Non-pigmented ciliary epithelial cell (primary cell): ENCODE results near the gene ALAD.
"Not testable (repeated sequence)": the region's sequence is repeated elsewhere in the genome, so short reads cannot be mapped to it uniquely, and the experiment has no call there.

Experiments
- DNase-seq: peaks from one replicate; pipeline ENCODE4 v3.0.0-alpha.2; 2010; ENCODE audit warnings: low read depth

Gene ALAD

GRCh38 chr9:113373256-113373655 lies 27.8 kb downstream of the ALAD start:
- DNase-seq = no peak

GRCh38 chr9:113372059-113372458 lies 29.0 kb downstream of the ALAD start:
- no peak for DNase-seq

- no peak for DNase-seq
These were observed 30.2 kb downstream of the ALAD start for GRCh38 chr9:113370806-113371325.

GRCh38 chr9:113369855-113370140 lies 31.3 kb downstream of the ALAD start:
- DNase-seq = no peak

- DNase-seq = no peak
These were observed 31.9 kb downstream of the ALAD start for GRCh38 chr9:113368982-113369854.

GRCh38 chr9:113368348-113368981 lies 32.6 kb downstream of the ALAD start:
- no peak for DNase-seq

- not testable (repeated sequence) for DNase-seq
These were observed 35.4 kb downstream of the ALAD start for GRCh38 chr9:113365652-113366051.

GRCh38 chr9:113364951-113365350 lies 36.1 kb downstream of the ALAD start:
- DNase-seq = no peak

GRCh38 chr9:113363336-113363735 lies 37.7 kb downstream of the ALAD start:
- DNase-seq = no peak

GRCh38 chr9:113361304-113362018 lies 39.6 kb downstream of the ALAD start:
- no peak for DNase-seq

GRCh38 chr9:113360242-113360842 lies 40.7 kb downstream of the ALAD start:
- no peak for DNase-seq

GRCh38 chr9:113359385-113359784 lies 41.7 kb downstream of the ALAD start:
- no peak for DNase-seq

GRCh38 chr9:113356686-113357292 lies 44.3 kb downstream of the ALAD start:
- DNase-seq = no peak

- no peak for DNase-seq
These were observed 46.0 kb downstream of the ALAD start for GRCh38 chr9:113355040-113355596.

GRCh38 chr9:113352411-113352810 lies 48.7 kb downstream of the ALAD start:
- no peak for DNase-seq

GRCh38 chr9:113352006-113352405 lies 49.1 kb downstream of the ALAD start:
- DNase-seq = no peak

- DNase-seq = no peak
These were observed 50.1 kb downstream of the ALAD start for GRCh38 chr9:113350937-113351336.

GRCh38 chr9:113350107-113350661 lies 50.9 kb downstream of the ALAD start:
- DNase-seq = no peak

- DNase-seq = no peak
These were observed 51.5 kb downstream of the ALAD start, which contains the start of gene BSPRY for GRCh38 chr9:113349445-113350094. Gene BSPRY, plus strand, starts transcription at chr9:113349541. Its CDS starts 39 bp downstream, at chr9:113349580.

- DNase-seq = no peak
These were observed 52.0 kb downstream of the ALAD start for GRCh38 chr9:113349066-113349444.

GRCh38 chr9:113348437-113348836 lies 52.6 kb downstream of the ALAD start:
- DNase-seq = no peak
